SK-N-SH (cell line): Measurements from ENCODE around the gene ENTREP3. TPM values are rescaled to one million over a fixed set of nuclear protein-coding genes. Genes with fewer than 3 reads are reported as not detected.

Experiments used
- CTCF ChIA-PET: fragments of 300-600, 350-600 bp; formaldehyde crosslinking; extraction: SDS; loops from one replicate; lab custom pipeline; 2021; lab: Yijun Ruan, JAX
- POLR2A ChIA-PET: fragments of 350-600 bp; sonication (Branson Sonifier 250); formaldehyde crosslinking; extraction: SDS; loops from one replicate; lab custom pipeline; 2020; ENCODE audit warnings: antibody characterized with exemption, inconsistent platforms; lab: Yijun Ruan, JAX
- DNase-seq: peaks from one replicate; pipeline ENCODE4 v3.0.0; 2012
- H2AFZ ChIP-seq: fragments of 200-600 bp; sonication (generic); 2 replicates; pipeline ENCODE4 v1.8.1; 2016; ENCODE audit warnings: antibody characterized with exemption, mild to moderate bottlenecking, low read depth
- H3F3A ChIP-seq: fragments of 200-600 bp; sonication (generic); replicated peaks from 2 replicates; pipeline ENCODE3; 2016; ENCODE audit warnings: antibody characterized with exemption, mild to moderate bottlenecking; ENCODE audit not compliant: insufficient read depth
- H3K27ac ChIP-seq, 2 experiments: fragments of 200-500 bp in 1 of 2; fragments of 200-600 bp in 1 of 2; sonication (Bioruptor generic) in 1 of 2; sonication (generic), shearing (Covaris generic) in 1 of 2; 2 replicates each; pipeline versions ENCODE4 v1.5.1 to v1.6.1; 2014 to 2016; ENCODE audit warnings: low read depth in 2 of 2, inconsistent platforms in 1 of 2, low read length in 1 of 2, mild to moderate bottlenecking in 1 of 2, mixed read lengths in 1 of 2
- H3K27me3 ChIP-seq: fragments of 200-600 bp; sonication (generic), shearing (Covaris generic); 2 replicates; pipeline ENCODE4 v1.6.1; 2016; ENCODE audit warnings: mixed run types; ENCODE audit not compliant: insufficient read depth
- H3K36me3 ChIP-seq, 2 experiments: fragments of 200-500 bp in 1 of 2; fragments of 200-600 bp in 1 of 2; sonication (Bioruptor generic) in 1 of 2; sonication (generic) in 1 of 2; replicated peaks in 1 of 2; 2 replicates each; pipeline versions ENCODE3 to v1.5.1; 2014 to 2016; ENCODE audit warnings: low read length in 1 of 2, mild to moderate bottlenecking in 1 of 2; ENCODE audit not compliant: insufficient read depth in 2 of 2, control insufficient read depth in 1 of 2
- H3K4me1 ChIP-seq, 2 experiments: fragments of 200-500 bp in 1 of 2; fragments of 200-600 bp in 1 of 2; sonication (Bioruptor generic) in 1 of 2; sonication (generic), shearing (Covaris generic) in 1 of 2; 2 replicates each; pipeline versions ENCODE4 v1.5.1 to v1.6.1; 2014 to 2016; ENCODE audit warnings: low read depth in 1 of 2, low read length in 1 of 2, mixed run types in 1 of 2; ENCODE audit not compliant: insufficient read depth in 2 of 2, control insufficient read depth in 1 of 2
- H3K4me2 ChIP-seq: fragments of 200-600 bp; sonication (generic), shearing (Covaris generic); 2 replicates; pipeline ENCODE4 v1.6.1; 2017; ENCODE audit warnings: mixed run types
- H3K4me3 ChIP-seq, 2 experiments: fragments of 200-500 bp in 1 of 2; fragments of 200-600 bp in 1 of 2; sonication (Bioruptor generic) in 1 of 2; sonication (generic), shearing (Covaris generic) in 1 of 2; 2 replicates each; pipeline versions ENCODE4 v1.5.1 to v1.8.1; 2014 to 2016; ENCODE audit warnings: low read depth in 2 of 2, inconsistent platforms in 1 of 2, low read length in 1 of 2, mild to moderate bottlenecking in 1 of 2, mixed read lengths in 1 of 2, moderate library complexity in 1 of 2
- H3K79me2 ChIP-seq: fragments of 200-600 bp; sonication (generic); 2 replicates; pipeline ENCODE4 v1.8.1; 2017; ENCODE audit warnings: mild to moderate bottlenecking; ENCODE audit not compliant: insufficient read depth
- H3K9ac ChIP-seq: fragments of 200-600 bp; sonication (generic); 2 replicates; pipeline ENCODE4 v1.6.1; 2017; ENCODE audit warnings: mixed run types
- H3K9me2 ChIP-seq: fragments of 200-600 bp; sonication (generic); 2 replicates; pipeline ENCODE4 v1.6.1; 2017; ENCODE audit warnings: mixed run types
- H3K9me3 ChIP-seq: fragments of 200-600 bp; sonication (generic); 2 replicates; pipeline ENCODE4 v1.6.1; 2017; ENCODE audit warnings: mixed run types, mild to moderate bottlenecking, moderate library complexity
- H4K20me1 ChIP-seq: fragments of 200-600 bp; sonication (generic); 2 replicates; pipeline ENCODE4 v1.6.1; 2017; ENCODE audit warnings: mild to moderate bottlenecking, mixed run types; ENCODE audit not compliant: insufficient read depth
- CHD2 ChIP-seq: fragments of 150-350 bp; IDR thresholded peaks from 2 replicates; pipeline ENCODE4 v1.6.1; 2018; ENCODE audit warnings: low read length; ENCODE audit not compliant: partially characterized antibody
- EZH2phosphoT487 ChIP-seq: fragments of 200-600 bp; sonication (generic); IDR thresholded peaks from 2 replicates; pipeline ENCODE4 v1.6.1; 2017; ENCODE audit warnings: low read depth, mixed run types, mild to moderate bottlenecking, antibody characterized with exemption, moderate library complexity, borderline replicate concordance
- FOSL2 ChIP-seq: IDR thresholded peaks from 2 replicates; pipeline ENCODE4 v1.4.0; 2012; ENCODE audit warnings: low read depth, mild to moderate bottlenecking, moderate library complexity, borderline replicate concordance
- FOXM1 ChIP-seq: IDR thresholded peaks from 2 replicates; pipeline ENCODE4 v1.4.0; 2012; ENCODE audit warnings: low read depth, mild to moderate bottlenecking
- GABPA ChIP-seq: IDR thresholded peaks from 2 replicates; pipeline ENCODE4 v1.4.0; 2012; ENCODE audit warnings: low read depth, mild to moderate bottlenecking
- JUND ChIP-seq: IDR thresholded peaks from 2 replicates; pipeline ENCODE4 v1.4.0; 2012
- MEF2A ChIP-seq: IDR thresholded peaks from 2 replicates; pipeline ENCODE4 v1.4.0; 2012; ENCODE audit warnings: low read depth, borderline replicate concordance
- MXI1 ChIP-seq: IDR thresholded peaks from 2 replicates; pipeline ENCODE4 v1.6.1; 2012; ENCODE audit warnings: mild to moderate bottlenecking, low read depth, low read length, improper control_type of control experiment
- NFIC ChIP-seq: IDR thresholded peaks from 2 replicates; pipeline ENCODE4 v1.4.0; 2012; ENCODE audit warnings: borderline replicate concordance
- NRF1 ChIP-seq: IDR thresholded peaks from 2 replicates; pipeline ENCODE4 v1.6.1; 2012; ENCODE audit warnings: low read depth, mild to moderate bottlenecking, low read length
- RCOR1 ChIP-seq: fragments of 150-350 bp; IDR thresholded peaks from 2 replicates; pipeline ENCODE4 v1.6.1; 2017; ENCODE audit warnings: antibody characterized with exemption, low read length
- RFX5 ChIP-seq: IDR thresholded peaks from 2 replicates; pipeline ENCODE4 v1.6.1; 2012; ENCODE audit warnings: mild to moderate bottlenecking, improper control_type of control experiment, low read length
- SIN3A ChIP-seq: IDR thresholded peaks from 2 replicates; pipeline ENCODE4 v1.6.1; 2012; ENCODE audit warnings: low read depth, mild to moderate bottlenecking, low read length, moderate library complexity, borderline replicate concordance
- SMC3 ChIP-seq: IDR thresholded peaks from 2 replicates; pipeline ENCODE4 v1.6.1; 2012; ENCODE audit warnings: low read depth, low read length, improper control_type of control experiment
- TAF1 ChIP-seq: IDR thresholded peaks from 2 replicates; pipeline ENCODE4 v1.6.1; 2012; ENCODE audit warnings: low read depth, mild to moderate bottlenecking, low read length, moderate library complexity, borderline replicate concordance
- TCF12 ChIP-seq: IDR thresholded peaks from 2 replicates; pipeline ENCODE4 v1.4.0; 2012
- WGBS: methylation state at CpG from one replicate; pipeline ENCODE4 v1.1.6; 2017; ENCODE audit warnings: low lambda C conversion rate; 5-methylcytosine and 5-hydroxymethylcytosine counted together
- polyA plus RNA-seq, 3 experiments: library from polyadenylated mRNA; depleted of rRNA; stranded (reverse); fragments of >200 nt; gene quantifications; 2 replicates each; pipeline ENCODE4 v1.2.3, GENCODE V29; 2012
- TF ChIP-seq, protein P1 (sequence below): IDR thresholded peaks from 2 replicates; pipeline ENCODE4 v1.4.0; 2012; ENCODE audit warnings: low read depth, borderline replicate concordance
- TF ChIP-seq, protein P2 (sequence below): IDR thresholded peaks from 2 replicates; pipeline ENCODE4 v1.4.0; 2012; ENCODE audit warnings: low read depth, borderline replicate concordance
- TF ChIP-seq, protein P3 (sequence below): IDR thresholded peaks from 2 replicates; pipeline ENCODE4 v1.6.1; 2012; ENCODE audit warnings: mild to moderate bottlenecking, low read depth, low read length, moderate library complexity
- TF ChIP-seq, protein P4 (sequence below): IDR thresholded peaks from 2 replicates; pipeline ENCODE4 v1.4.0; 2012; ENCODE audit warnings: low read depth

Gene ENTREP3
- polyA plus RNA-seq, 1 of the 3 experiments (the other 2 are of a cell fraction): 30.6 TPM

DNA sequence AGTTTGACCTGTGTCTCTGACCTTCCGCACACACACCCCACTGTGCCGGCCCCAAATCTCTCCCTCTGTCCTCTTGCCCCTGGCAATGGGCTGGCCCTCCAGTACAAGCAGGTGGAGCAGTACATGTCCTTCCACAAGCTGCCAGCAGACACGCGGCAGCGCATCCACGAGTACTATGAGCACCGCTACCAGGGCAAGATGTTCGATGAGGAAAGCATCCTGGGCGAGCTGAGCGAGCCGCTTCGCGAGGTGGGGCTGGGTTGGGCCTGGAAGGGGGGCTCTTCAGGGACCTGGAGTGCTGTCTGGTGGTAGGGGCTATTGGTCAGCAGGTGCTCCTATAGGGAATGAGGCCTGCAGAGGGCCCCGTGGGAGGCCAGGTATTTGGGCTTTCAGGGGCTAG is 29.8 kb upstream of the ENTREP3 start:
- TF ChIP-seq, protein P1, sequence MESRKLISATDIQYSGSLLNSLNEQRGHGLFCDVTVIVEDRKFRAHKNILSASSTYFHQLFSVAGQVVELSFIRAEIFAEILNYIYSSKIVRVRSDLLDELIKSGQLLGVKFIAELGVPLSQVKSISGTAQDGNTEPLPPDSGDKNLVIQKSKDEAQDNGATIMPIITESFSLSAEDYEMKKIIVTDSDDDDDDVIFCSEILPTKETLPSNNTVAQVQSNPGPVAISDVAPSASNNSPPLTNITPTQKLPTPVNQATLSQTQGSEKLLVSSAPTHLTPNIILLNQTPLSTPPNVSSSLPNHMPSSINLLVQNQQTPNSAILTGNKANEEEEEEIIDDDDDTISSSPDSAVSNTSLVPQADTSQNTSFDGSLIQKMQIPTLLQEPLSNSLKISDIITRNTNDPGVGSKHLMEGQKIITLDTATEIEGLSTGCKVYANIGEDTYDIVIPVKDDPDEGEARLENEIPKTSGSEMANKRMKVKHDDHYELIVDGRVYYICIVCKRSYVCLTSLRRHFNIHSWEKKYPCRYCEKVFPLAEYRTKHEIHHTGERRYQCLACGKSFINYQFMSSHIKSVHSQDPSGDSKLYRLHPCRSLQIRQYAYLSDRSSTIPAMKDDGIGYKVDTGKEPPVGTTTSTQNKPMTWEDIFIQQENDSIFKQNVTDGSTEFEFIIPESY: no peak
- TF ChIP-seq, protein P2, sequence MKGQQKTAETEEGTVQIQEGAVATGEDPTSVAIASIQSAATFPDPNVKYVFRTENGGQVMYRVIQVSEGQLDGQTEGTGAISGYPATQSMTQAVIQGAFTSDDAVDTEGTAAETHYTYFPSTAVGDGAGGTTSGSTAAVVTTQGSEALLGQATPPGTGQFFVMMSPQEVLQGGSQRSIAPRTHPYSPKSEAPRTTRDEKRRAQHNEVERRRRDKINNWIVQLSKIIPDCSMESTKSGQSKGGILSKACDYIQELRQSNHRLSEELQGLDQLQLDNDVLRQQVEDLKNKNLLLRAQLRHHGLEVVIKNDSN: no peak
- TF ChIP-seq NFIC: no peak
- no peak for TF ChIP-seq EZH2phosphoT487
- TF ChIP-seq, protein P3, sequence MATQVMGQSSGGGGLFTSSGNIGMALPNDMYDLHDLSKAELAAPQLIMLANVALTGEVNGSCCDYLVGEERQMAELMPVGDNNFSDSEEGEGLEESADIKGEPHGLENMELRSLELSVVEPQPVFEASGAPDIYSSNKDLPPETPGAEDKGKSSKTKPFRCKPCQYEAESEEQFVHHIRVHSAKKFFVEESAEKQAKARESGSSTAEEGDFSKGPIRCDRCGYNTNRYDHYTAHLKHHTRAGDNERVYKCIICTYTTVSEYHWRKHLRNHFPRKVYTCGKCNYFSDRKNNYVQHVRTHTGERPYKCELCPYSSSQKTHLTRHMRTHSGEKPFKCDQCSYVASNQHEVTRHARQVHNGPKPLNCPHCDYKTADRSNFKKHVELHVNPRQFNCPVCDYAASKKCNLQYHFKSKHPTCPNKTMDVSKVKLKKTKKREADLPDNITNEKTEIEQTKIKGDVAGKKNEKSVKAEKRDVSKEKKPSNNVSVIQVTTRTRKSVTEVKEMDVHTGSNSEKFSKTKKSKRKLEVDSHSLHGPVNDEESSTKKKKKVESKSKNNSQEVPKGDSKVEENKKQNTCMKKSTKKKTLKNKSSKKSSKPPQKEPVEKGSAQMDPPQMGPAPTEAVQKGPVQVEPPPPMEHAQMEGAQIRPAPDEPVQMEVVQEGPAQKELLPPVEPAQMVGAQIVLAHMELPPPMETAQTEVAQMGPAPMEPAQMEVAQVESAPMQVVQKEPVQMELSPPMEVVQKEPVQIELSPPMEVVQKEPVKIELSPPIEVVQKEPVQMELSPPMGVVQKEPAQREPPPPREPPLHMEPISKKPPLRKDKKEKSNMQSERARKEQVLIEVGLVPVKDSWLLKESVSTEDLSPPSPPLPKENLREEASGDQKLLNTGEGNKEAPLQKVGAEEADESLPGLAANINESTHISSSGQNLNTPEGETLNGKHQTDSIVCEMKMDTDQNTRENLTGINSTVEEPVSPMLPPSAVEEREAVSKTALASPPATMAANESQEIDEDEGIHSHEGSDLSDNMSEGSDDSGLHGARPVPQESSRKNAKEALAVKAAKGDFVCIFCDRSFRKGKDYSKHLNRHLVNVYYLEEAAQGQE: no peak
- no peak for TF ChIP-seq SIN3A
- TF ChIP-seq NRF1: no peak
- no peak for TF ChIP-seq CHD2
- no peak for TF ChIP-seq GABPA
- no peak for TF ChIP-seq RCOR1
- no peak for TF ChIP-seq TCF12
- no peak for TF ChIP-seq RFX5
- TF ChIP-seq TAF1: no peak
- no peak for TF ChIP-seq SMC3
- no peak for TF ChIP-seq MEF2A
- TF ChIP-seq FOSL2: no peak
- no peak for TF ChIP-seq JUND
- TF ChIP-seq FOXM1: no peak
- TF ChIP-seq, protein P4, sequence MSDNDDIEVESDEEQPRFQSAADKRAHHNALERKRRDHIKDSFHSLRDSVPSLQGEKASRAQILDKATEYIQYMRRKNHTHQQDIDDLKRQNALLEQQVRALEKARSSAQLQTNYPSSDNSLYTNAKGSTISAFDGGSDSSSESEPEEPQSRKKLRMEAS: no peak
- no peak for TF ChIP-seq MXI1
- WGBS: 95% methylated on average over 14 of the region's 14 CpGs
- Histone ChIP-seq H3K4me1 (no peaks in the 10 kb centered on the region), H3K79me2 (no peaks in the 10 kb centered on the region), H3K9me3 (no peaks in the 10 kb centered on the region), H3K4me2 (no peak overlapping the region), H3K27me3 (no peaks in the 10 kb centered on the region), H4K20me1 (no peaks in the 10 kb centered on the region), H3K4me3 (no peak overlapping the region), H2AFZ (no peak overlapping the region), H3F3A (no peaks in the 10 kb centered on the region), H3K9ac (no peak overlapping the region), H3K27ac (no peak overlapping the region), H3K36me3 (no peaks in the 10 kb centered on the region), H3K9me2 (no peaks in the 10 kb centered on the region)
- POLR2A ChIA-PET: no interaction called here
- DNase-seq: no peak
- CTCF ChIA-PET: interaction anchor here (0.9 to 1.0 kb wide), 2 partner anchors 9 to 219 kb away, joined by 3 to 4 read pairs; no protein-coding TSS in a partner anchor
